Mucosa of descending colon (tissue), 3 donors: ENCODE data around the gene PNPLA5. TPM values are rescaled to one million over a fixed set of nuclear protein-coding genes. Genes with fewer than 3 reads are reported as not detected.
A peak's percentile ranks its signal among the peaks of the same experiment; 100 is the strongest.

Experiments used
- ATAC-seq: fragments of 200-7000 bp; cut with Tn5 transposase; one replicate; pipeline ENCODE4 v1.9.1; 2020; ENCODE audit warnings: mild to moderate bottlenecking, moderate library complexity
- DNase-seq, 3 donors: peaks; one replicate each; pipeline ENCODE4 v3.0.0-alpha.2; 2020
- H3K36me3 ChIP-seq: fragments of 200-600 bp; one replicate; pipeline ENCODE4 v1.8.0; 2021; ENCODE audit warnings: low read depth, mild to moderate bottlenecking
- H3K4me1 ChIP-seq: fragments of 200-600 bp; one replicate; pipeline ENCODE4 v1.8.0; 2021; ENCODE audit warnings: low read depth, mild to moderate bottlenecking
- H3K4me3 ChIP-seq: fragments of 200-600 bp; one replicate; pipeline ENCODE4 v1.8.0; 2021; ENCODE audit warnings: mild to moderate bottlenecking
- H3K9me3 ChIP-seq: fragments of 200-600 bp; one replicate; pipeline ENCODE4 v1.8.0; 2021; ENCODE audit warnings: mild to moderate bottlenecking
- CTCF ChIP-seq: fragments of 200-600 bp; IDR thresholded peaks from one replicate; pipeline ENCODE4 v1.8.0; 2022; ENCODE audit warnings: antibody characterized with exemption, mild to moderate bottlenecking
- intact Hi-C, 2 donors: fragments of 100-400 bp; cut with DNase I in 1 of 2; cut with micrococcal nuclease in 1 of 2; formaldehyde crosslinking; loops; one replicate each; pipeline versions ENCODE4 v1.11.0 to v1.11.1; 2022; cut with DNase I, micrococcal nuclease
- total RNA-seq, 3 donors: library from RNA; stranded (reverse); fragmentation: NEBNext Ultra II Directional in 2 of 3; extraction: Animal tissue kit (Norgen Biotek cat#: 25700) in 2 of 3; gene quantifications; one replicate each; pipeline versions ENCODE4 v1.2.1 to v1.2.4, GENCODE V29; 2021 to 2023
- donor health status: DM: no; HTN: no; CAD: no; lungs with moderate emphysema.
- donor health status: DM: no; HTN: no; CAD: no.
- donor health status: DM: no; HTN: yes; CAD: no.

Gene PNPLA5
- total RNA-seq, 3 donors from 2014 or later = not detected

DNA sequence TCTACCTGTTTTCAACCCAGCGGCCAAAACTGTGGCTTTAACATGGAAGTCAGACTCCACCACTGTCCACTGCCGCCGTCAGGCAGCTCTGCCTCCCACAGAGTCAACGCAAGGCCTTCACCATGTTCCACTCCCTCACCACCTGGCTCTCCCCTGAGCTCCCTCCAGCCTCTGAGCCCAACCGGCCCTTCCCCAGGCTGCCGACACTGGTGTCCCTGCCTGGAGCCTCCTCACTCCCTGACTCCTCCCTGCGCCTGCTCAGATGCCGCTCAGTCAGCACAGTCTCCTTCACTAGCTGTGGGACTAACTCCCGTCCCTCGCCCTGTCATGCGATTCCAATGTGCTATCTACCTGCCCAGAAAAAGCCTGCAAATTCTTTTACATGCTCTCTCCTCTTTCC lies 45.8 kb downstream of the PNPLA5 start:
- Histone ChIP-seq H3K4me1 (no peaks in the 10 kb centered on the region), H3K4me3 (no peak overlapping the region), H3K36me3 (no peaks in the 10 kb centered on the region), H3K9me3 (no peaks in the 10 kb centered on the region)
- no peak for TF ChIP-seq CTCF
- intact Hi-C loops = no loop called here
- ATAC-seq (no peak), DNase-seq (peak in 1 of 3 donors; percentile 19)

DNA sequence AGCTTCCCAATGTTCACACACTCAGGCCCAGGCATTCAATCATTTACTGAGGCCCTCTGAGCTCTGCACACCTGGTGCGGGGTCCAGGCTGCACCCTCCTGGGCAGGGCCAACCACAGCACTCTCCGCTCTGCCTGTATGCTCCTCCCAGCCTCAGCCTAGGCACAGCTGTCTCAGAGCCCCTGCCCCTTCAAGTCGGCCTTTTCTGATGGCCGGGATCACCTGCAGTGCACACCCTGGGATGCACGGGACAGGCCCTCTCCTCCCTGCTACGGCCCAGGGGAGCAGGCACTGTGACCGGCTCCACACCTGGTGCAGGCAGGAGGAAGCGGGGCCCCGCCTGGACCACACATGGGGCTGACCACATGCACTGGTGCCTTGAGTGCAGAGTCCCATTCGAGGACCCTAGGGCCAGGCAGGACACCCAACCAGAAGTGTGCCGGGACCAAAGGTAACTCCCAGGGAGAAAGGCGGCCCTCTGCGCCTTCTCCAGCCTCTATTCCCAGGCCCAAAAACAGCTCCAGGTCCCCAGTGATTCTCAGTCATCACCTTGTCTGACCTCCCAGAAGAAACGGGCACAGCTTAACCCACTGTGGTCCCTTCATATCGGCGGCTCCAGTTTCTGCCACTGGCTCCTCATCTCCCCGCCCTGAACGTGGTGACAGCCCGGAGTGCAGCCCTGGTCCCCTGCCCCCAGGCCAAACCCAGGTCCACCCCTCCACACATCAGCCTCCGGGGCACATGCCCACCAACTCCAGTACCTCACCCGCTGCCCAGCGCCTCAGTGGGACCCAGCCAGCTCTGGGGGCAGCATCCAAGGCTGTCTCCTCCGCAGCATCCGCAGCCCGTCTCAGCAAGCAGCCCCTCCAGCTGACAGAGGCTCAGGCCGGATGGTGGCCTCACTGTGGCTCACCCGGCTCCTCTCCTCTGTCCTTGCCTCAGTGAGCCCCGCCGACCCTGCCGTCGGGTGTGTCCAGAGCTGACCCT lies 47.0 kb downstream of the PNPLA5 start:
- DNase-seq (peak in 1 of 3 donors; percentile 32), ATAC-seq (no peak)
- intact Hi-C loops = no loop called here
- TF ChIP-seq CTCF = no peak
- H3K9me3 ChIP-seq = no peaks in the 10 kb centered on the region
- H3K36me3 ChIP-seq = no peaks in the 10 kb centered on the region
- H3K4me3 ChIP-seq = no peak overlapping the region
- no peaks in the 10 kb centered on the region for H3K4me1 ChIP-seq

- Histone ChIP-seq H3K4me1 (no peaks in the 10 kb centered on the region), H3K36me3 (no peaks in the 10 kb centered on the region), H3K9me3 (no peaks in the 10 kb centered on the region), H3K4me3 (no peak overlapping the region)
- TF ChIP-seq CTCF = no peak
- intact Hi-C loops = no loop called here
- peak in 1 of 3 donors; percentile 34 for DNase-seq
- no peak for ATAC-seq
These were observed 47.9 kb downstream of the PNPLA5 start for GRCh38 chr22:43843783-43844530.

GRCh38 chr22:43841742-43842141 lies 50.1 kb downstream of the PNPLA5 start:
- no peaks in the 10 kb centered on the region for H3K36me3 ChIP-seq
- H3K9me3 ChIP-seq = no peaks in the 10 kb centered on the region
- H3K4me3 ChIP-seq = no peak overlapping the region
- ATAC-seq (no peak), DNase-seq (peak in 1 of 3 donors; percentile 36)
- no peak for TF ChIP-seq CTCF
- intact Hi-C loops = no loop called here
- no peaks in the 10 kb centered on the region for H3K4me1 ChIP-seq

GRCh38 chr22:43840851-43841250 lies 51.0 kb downstream of the PNPLA5 start:
- Histone ChIP-seq H3K9me3 (no peaks in the 10 kb centered on the region), H3K4me1 (no peaks in the 10 kb centered on the region), H3K36me3 (no peaks in the 10 kb centered on the region), H3K4me3 (no peak overlapping the region)
- ATAC-seq = no peak
- no peak for TF ChIP-seq CTCF
- peak in 1 of 3 donors; percentile 23 for DNase-seq
- intact Hi-C loops = no loop called here
